ENCODE data around the gene PHTF2. TPM values are rescaled to one million over a fixed set of nuclear protein-coding genes. Genes with fewer than 3 reads are reported as not detected.
"Not testable (repeated sequence)": the region's sequence is repeated elsewhere in the genome, so short reads cannot be mapped to it uniquely, and the experiment has no call there.

The PHTF2 gene
- total RNA-seq, 1 experiment from 2014 or later = 95.4 TPM

GRCh38 chr7:77985232-77985973 is 186.8 kb downstream of the PHTF2 start:
- no peak for DNase-seq (ENCODE audit: low spot score)

GRCh38 chr7:77985974-77986339 is 187.4 kb downstream of the PHTF2 start:
- DNase-seq (ENCODE audit: low spot score) = no peak

GRCh38 chr7:77989981-77990566 is 191.5 kb downstream of the PHTF2 start:
- DNase-seq (ENCODE audit: low spot score) = peak; percentile 26

- no peak for DNase-seq (ENCODE audit: low spot score)
These were observed 193.1 kb downstream of the PHTF2 start for GRCh38 chr7:77991656-77992055.

GRCh38 chr7:77993838-77994237 is 195.3 kb downstream of the PHTF2 start:
- no peak for DNase-seq (ENCODE audit: low spot score)

GRCh38 chr7:77995717-77996116 is 197.1 kb downstream of the PHTF2 start:
- DNase-seq (ENCODE audit: low spot score) = no peak

GRCh38 chr7:77999168-77999567 is 200.6 kb downstream of the PHTF2 start:
- not testable (repeated sequence) for DNase-seq (ENCODE audit: low spot score)

GRCh38 chr7:78002021-78002420 is 203.4 kb downstream of the PHTF2 start:
- no peak for DNase-seq (ENCODE audit: low spot score)

- no peak for DNase-seq (ENCODE audit: low spot score)
These were observed 204.1 kb downstream of the PHTF2 start for GRCh38 chr7:78002715-78003114.

GRCh38 chr7:78006063-78006755 is 207.6 kb downstream of the PHTF2 start:
- no peak for DNase-seq (ENCODE audit: low spot score)

Other genes starting within 250 kb of the PHTF2 start
- 19.4 and 20.5 TPM in 2 replicates for gene RSBN1L, start 102.3 kb upstream of the PHTF2 start, total RNA-seq (2014; rRNA removed; shearing (Covaris generic))
- 55.6 and 65.4 TPM in 2 replicates for gene TMEM60, start 339 bp upstream of the PHTF2 start, total RNA-seq (2014; rRNA removed; shearing (Covaris generic))

Data from A172 (cell line).